H1 (cell line): ENCODE measurements around the gene ALPK3. TPM values are rescaled to one million over a fixed set of nuclear protein-coding genes. Genes with fewer than 3 reads are reported as not detected.
A peak's percentile ranks its signal among the peaks of the same experiment; 100 is the strongest.

ENCODE experiments used
- CTCF ChIA-PET: fragments of 300-600 bp; sonication (Branson Sonifier 250); formaldehyde crosslinking; loops from one replicate; lab custom pipeline; 2021; ENCODE audit not compliant: partially characterized antibody; lab: Charles Lee
- POLR2A ChIA-PET: fragments of 300-600 bp; sonication (Branson Sonifier 250); formaldehyde crosslinking; loops from one replicate; lab custom pipeline; 2021; ENCODE audit warnings: inconsistent platforms; ENCODE audit not compliant: partially characterized antibody; lab: Charles Lee
- DNase-seq, 2 experiments: peaks; one replicate each; pipeline versions ENCODE4 v3.0.0 to v3.0.0-alpha.2; 2010 to 2022; ENCODE audit warnings: low spot score in 2 of 2, low read depth in 1 of 2, mixed read lengths in 1 of 2
- FAIRE-seq: peaks from 2 replicates; lab custom pipeline; 2011; peaks lifted over from hg19 to GRCh38; lab: Jason Lieb, UNC
- H2AFZ ChIP-seq: 2 replicates; pipeline ENCODE4 v1.8.1; 2012; ENCODE audit warnings: low read length, inconsistent platforms
- H2AK5ac ChIP-seq: 2 replicates; pipeline ENCODE4 v1.6.1; 2013; ENCODE audit warnings: low read depth, low read length
- H2BK120ac ChIP-seq: replicated peaks from 2 replicates; pipeline ENCODE3; 2013; ENCODE audit warnings: low read depth, low read length, inconsistent platforms
- H2BK12ac ChIP-seq: 2 replicates; pipeline ENCODE4 v1.6.1; 2013; ENCODE audit warnings: low read depth, low read length
- H2BK15ac ChIP-seq: 2 replicates; pipeline ENCODE4 v1.6.1; 2013; ENCODE audit warnings: low read length
- H2BK20ac ChIP-seq: 2 replicates; pipeline ENCODE4 v1.6.1; 2013; ENCODE audit warnings: low read length
- H2BK5ac ChIP-seq: 2 replicates; pipeline ENCODE4 v1.6.1; 2013; ENCODE audit warnings: low read depth, low read length
- H3K14ac ChIP-seq: 2 replicates; pipeline ENCODE4 v1.6.1; 2013; ENCODE audit warnings: inconsistent platforms; ENCODE audit not compliant: insufficient read length
- H3K18ac ChIP-seq: 2 replicates; pipeline ENCODE4 v1.6.1; 2013; ENCODE audit warnings: low read length; ENCODE audit errors: extremely low read depth
- H3K23ac ChIP-seq: 2 replicates; pipeline ENCODE4 v1.6.1; 2013; ENCODE audit warnings: inconsistent platforms; ENCODE audit not compliant: insufficient read length
- H3K23me2 ChIP-seq: 2 replicates; pipeline ENCODE4 v1.6.1; 2013; ENCODE audit warnings: low read depth, low read length
- H3K27ac ChIP-seq: 2 replicates; pipeline ENCODE4 v1.6.1; 2011; ENCODE audit warnings: low read depth, low read length, inconsistent platforms
- H3K27me3 ChIP-seq, 4 experiments: replicated peaks in 1 of 4; 1 replicate in 1 of 4; 2 replicates in 3 of 4; pipeline versions ENCODE4 v1.6.1 to v1.8.1; 2011 to 2013; ENCODE audit warnings: low read length in 3 of 4, mild to moderate bottlenecking in 3 of 4, inconsistent platforms in 2 of 4, mixed read lengths in 2 of 4, moderate library complexity in 1 of 4; ENCODE audit not compliant: control insufficient read depth in 3 of 4, insufficient read depth in 3 of 4; ENCODE audit errors: extremely low read depth in 1 of 4
- H3K36me3 ChIP-seq, 4 experiments: 2 replicates each; pipeline versions ENCODE4 v1.6.1 to v1.8.1; 2011 to 2013; ENCODE audit warnings: mild to moderate bottlenecking in 4 of 4, low read length in 3 of 4, moderate library complexity in 2 of 4, control low read depth in 1 of 4, inconsistent platforms in 1 of 4; ENCODE audit not compliant: insufficient read depth in 4 of 4, control insufficient read depth in 2 of 4
- H3K4ac ChIP-seq: replicated peaks from 2 replicates; pipeline ENCODE3; 2013; ENCODE audit warnings: low read length, low read depth, mixed read lengths, inconsistent platforms; ENCODE audit not compliant: insufficient read length
- H3K4me1 ChIP-seq, 4 experiments: replicated peaks in 1 of 4; 1 replicate in 1 of 4; 2 replicates in 3 of 4; pipeline versions ENCODE4 v1.6.1 to v1.8.1; 2011 to 2013; ENCODE audit warnings: low read length in 3 of 4, inconsistent platforms in 2 of 4, mixed read lengths in 1 of 4; ENCODE audit not compliant: insufficient read depth in 4 of 4, control insufficient read depth in 3 of 4
- H3K4me2 ChIP-seq, 2 experiments: 2 replicates each; pipeline versions ENCODE4 v1.6.1 to v1.8.1; 2011 to 2013; ENCODE audit warnings: low read depth in 2 of 2, low read length in 2 of 2, control low read depth in 1 of 2, inconsistent platforms in 1 of 2, mild to moderate bottlenecking in 1 of 2; ENCODE audit not compliant: insufficient read depth in 1 of 2
- H3K4me3 ChIP-seq, 4 experiments: fragments of 200-600, 300-600 bp in 1 of 4; sonication (generic), shearing (Covaris generic), sonication (Bioruptor Twin) in 1 of 4; 2 replicates each; pipeline versions ENCODE4 v1.5.1 to v1.8.1; 2011 to 2016; ENCODE audit warnings: low read length in 4 of 4, low read depth in 3 of 4, control low read depth in 2 of 4, inconsistent platforms in 2 of 4, mild to moderate bottlenecking in 2 of 4, mixed read lengths in 1 of 4, moderate library complexity in 1 of 4; ENCODE audit not compliant: insufficient read depth in 2 of 4; ENCODE audit errors: extremely low read depth in 1 of 4
- H3K56ac ChIP-seq: replicated peaks from 2 replicates; pipeline ENCODE3; 2013; ENCODE audit warnings: low read depth, mild to moderate bottlenecking, mixed read lengths, low read length, inconsistent platforms; ENCODE audit not compliant: insufficient read length
- H3K79me1 ChIP-seq: 2 replicates; pipeline ENCODE4 v1.6.1; 2013; ENCODE audit warnings: low read depth, low read length, control low read depth
- H3K79me2 ChIP-seq, 2 experiments: 2 replicates each; pipeline versions ENCODE4 v1.6.1 to v1.8.1; 2012 to 2013; ENCODE audit warnings: low read length in 2 of 2, mild to moderate bottlenecking in 2 of 2, inconsistent platforms in 1 of 2; ENCODE audit not compliant: insufficient read depth in 2 of 2, control insufficient read depth in 1 of 2
- H3K9ac ChIP-seq, 4 experiments: replicated peaks in 1 of 4; 1 replicate in 1 of 4; 2 replicates in 3 of 4; pipeline versions ENCODE4 v1.6.1 to v1.8.1; 2011 to 2013; ENCODE audit warnings: low read depth in 3 of 4, low read length in 3 of 4, control low read depth in 2 of 4, mild to moderate bottlenecking in 2 of 4, moderate library complexity in 2 of 4, inconsistent platforms in 1 of 4; ENCODE audit errors: extremely low read depth in 1 of 4
- H3K9me3 ChIP-seq, 2 experiments: 2 replicates each; pipeline versions ENCODE4 v1.6.1 to v1.8.1; 2012 to 2013; ENCODE audit warnings: mild to moderate bottlenecking in 2 of 2, moderate library complexity in 2 of 2, control low read depth in 1 of 2, inconsistent platforms in 1 of 2, low read depth in 1 of 2, low read length in 1 of 2, mixed read lengths in 1 of 2; ENCODE audit not compliant: insufficient read depth in 2 of 2
- H4K20me1 ChIP-seq, 2 experiments: replicated peaks in 1 of 2; 2 replicates each; pipeline versions ENCODE3 to v1.8.1; 2011 to 2013; ENCODE audit warnings: inconsistent platforms in 2 of 2, low read length in 2 of 2, mild to moderate bottlenecking in 1 of 2; ENCODE audit not compliant: insufficient read depth in 2 of 2, control insufficient read depth in 1 of 2
- H4K5ac ChIP-seq: 2 replicates; pipeline ENCODE4 v1.6.1; 2013; ENCODE audit warnings: low read length, low read depth, mixed read lengths, inconsistent platforms; ENCODE audit not compliant: insufficient read length
- H4K8ac ChIP-seq: 2 replicates; pipeline ENCODE4 v1.8.0; 2013; ENCODE audit warnings: mild to moderate bottlenecking, moderate library complexity, low read length, inconsistent platforms; ENCODE audit not compliant: insufficient read depth; ENCODE audit errors: extremely low read depth
- H4K91ac ChIP-seq: replicated peaks from 2 replicates; pipeline ENCODE3; 2013; ENCODE audit warnings: low read length, mixed read lengths, inconsistent platforms; ENCODE audit not compliant: insufficient read length
- BCL11A ChIP-seq, 2 experiments: IDR thresholded peaks; one replicate each; pipeline ENCODE4 v1.6.1; 2011; ENCODE audit warnings: low read depth in 2 of 2, low read length in 2 of 2, mild to moderate bottlenecking in 2 of 2
- CBX5 ChIP-seq: fragments of 300-800, 300-1000 bp; sonication (generic); IDR thresholded peaks from 2 replicates; pipeline ENCODE4 v1.7.1; 2016; ENCODE audit warnings: antibody characterized with exemption, low read length, low read depth
- CHD2 ChIP-seq: IDR thresholded peaks from 2 replicates; pipeline ENCODE4 v1.6.1; 2012; ENCODE audit warnings: low read length, improper control_type of control experiment
- E2F6 ChIP-seq: IDR thresholded peaks from 2 replicates; pipeline ENCODE4 v1.6.1; 2012; ENCODE audit warnings: inconsistent platforms
- EGR1 ChIP-seq: IDR thresholded peaks from 2 replicates; pipeline ENCODE4 v1.6.1; 2011; ENCODE audit warnings: low read depth, low read length, borderline replicate concordance
- EP300 ChIP-seq, 2 experiments: IDR thresholded peaks; 1 replicate in 1 of 2; 2 replicates in 1 of 2; pipeline ENCODE4 v1.6.1; 2011 to 2012; ENCODE audit warnings: low read depth in 2 of 2, low read length in 2 of 2, mild to moderate bottlenecking in 2 of 2, borderline replicate concordance in 1 of 2, inconsistent platforms in 1 of 2, moderate library complexity in 1 of 2
- MAX ChIP-seq: IDR thresholded peaks from 2 replicates; pipeline ENCODE4 v1.6.1; 2012; ENCODE audit warnings: inconsistent platforms
- RXRA ChIP-seq: IDR thresholded peaks from 2 replicates; pipeline ENCODE4 v1.6.1; 2011; ENCODE audit warnings: low read depth, mild to moderate bottlenecking, low read length, moderate library complexity; ENCODE audit not compliant: insufficient read depth
- SIRT6 ChIP-seq: IDR thresholded peaks from one replicate; pipeline ENCODE4 v1.7.1; 2012; ENCODE audit warnings: low read length, inconsistent platforms
- SIX5 ChIP-seq: IDR thresholded peaks from 2 replicates; pipeline ENCODE4 v1.6.1; 2011; ENCODE audit warnings: mild to moderate bottlenecking, low read depth, low read length
- WGBS, 2 experiments: shearing (Covaris generic) in 1 of 2; methylation state at CpG; one replicate each; pipeline versions ENCODE4 v1.1.6 to v1.1.7; 2013 to 2015; ENCODE audit warnings: low lambda C conversion rate in 2 of 2, mixed read lengths in 2 of 2, inconsistent platforms in 1 of 2, low coverage in 1 of 2, missing lambda C conversion rate in 1 of 2; ENCODE audit not compliant: insufficient replicate concordance in 2 of 2, insufficient coverage in 1 of 2, insufficient read length in 1 of 2; ENCODE audit errors: extremely low coverage in 1 of 2, missing lambda C conversion rate in 1 of 2; 5-methylcytosine and 5-hydroxymethylcytosine counted together
- polyA plus RNA-seq, 7 experiments: library from polyadenylated mRNA; depleted of rRNA in 3 of 7; stranded (reverse) in 5 of 7; unstranded in 2 of 7; fragments of >200 nt in 5 of 7; fragments of 200-250 nt in 2 of 7; gene quantifications; 1 replicate in 5 of 7; 2 replicates in 1 of 7; 4 replicates in 1 of 7; pipeline versions ENCODE4 v1.2.1 to v1.2.3, GENCODE V29; 2011 to 2013; ENCODE audit warnings: missing spikeins in 2 of 7, mixed read lengths in 2 of 7
- total RNA-seq: library from RNA; stranded (reverse); fragmentation: NEBNext Ultra II Directional; extraction: Animal tissue kit (Norgen Biotek cat#: 25700); gene quantifications from 2 replicates; pipeline ENCODE4 v1.2.1, GENCODE V29; 2021

ALPK3 gene
- total and polyA plus RNA-seq, 2 of the 8 experiments (the other 6 are each of a cell fraction or from before 2014, with no cell fraction given): 4.4 to 19.2 TPM

GRCh38 chr15:84903751-84904150 is 86.6 kb downstream of the ALPK3 start:
- Histone ChIP-seq H4K5ac (peak overlapping the region; percentile 26), H2BK15ac (no peak overlapping the region), H4K8ac (no peak overlapping the region), H3K56ac (no peak overlapping the region), H2BK120ac (no peak overlapping the region), H3K79me1 (no peaks in the 10 kb centered on the region), H3K4me3 (no peak overlapping the region), H2BK5ac (no peak overlapping the region), H3K9me3 (no peaks in the 10 kb centered on the region), H3K79me2 (no peaks in the 10 kb centered on the region), H3K18ac (no peak overlapping the region), H4K91ac (no peak overlapping the region), H4K20me1 (no peaks in the 10 kb centered on the region), H3K14ac (no peak overlapping the region), H3K23me2 (no peaks in the 10 kb centered on the region), H3K9ac (no peak overlapping the region), H3K4ac (no peak overlapping the region), H2BK20ac (no peak overlapping the region), H3K36me3 (no peaks in the 10 kb centered on the region), H3K27ac (no peak overlapping the region), H2BK12ac (no peak overlapping the region), H3K4me2 (no peak overlapping the region), H3K27me3 (no peaks in the 10 kb centered on the region), H2AK5ac (no peak overlapping the region), H3K4me1 (no peaks in the 10 kb centered on the region; a peak in 2 of 7 replicates), H2AFZ (no peak overlapping the region), H3K23ac (no peak overlapping the region)
- 96% methylated on average over 2 of the region's 2 CpGs; no CpG with 5 or more reads in 1 of the 2 experiments for WGBS, 2 experiments
- FAIRE-seq (no peak), DNase-seq (no peak)
- ChIA-PET POLR2A (interaction anchor here (0.6 kb wide), 1 partner anchor 61 kb away, joined by 3 read pairs; no protein-coding TSS in a partner anchor), CTCF (interaction anchor here (0.7 to 3.1 kb wide), 7 partner anchors 12 to 79 kb away, joined by 3 to 14 read pairs (median 5); no protein-coding TSS in a partner anchor)
- TF ChIP-seq EGR1 (no peak), CBX5 (no peak), RXRA (no peak), MAX (no peak), BCL11A (IDR thresholded peaks at IDR 0.05; ENCODE audit: low read depth in 2 of 2, low read length in 2 of 2) (no peak), CHD2 (no peak), SIX5 (no peak), E2F6 (no peak), SIRT6 (no peak), EP300 (IDR thresholded peaks at IDR 0.05; ENCODE audit: borderline replicate concordance in 1 of 2, low read depth in 2 of 2, low read length in 2 of 2) (no peak)
